Suprapubic skin (tissue), 4 donors: ENCODE measurements around the gene KIT. TPM values are rescaled to one million over a fixed set of nuclear protein-coding genes. Genes with fewer than 3 reads are reported as not detected.

ENCODE experiments used
- DNase-seq, 2 donors: peaks; one replicate each; pipeline ENCODE4 v3.0.0-alpha.2; 2019; ENCODE audit warnings: low spot score in 2 of 2
- H3K27ac ChIP-seq: fragments of 200-600 bp; sonication (generic); one replicate; pipeline ENCODE4 v1.5.1; 2019
- H3K27me3 ChIP-seq: fragments of 200-600 bp; sonication (generic); one replicate; pipeline ENCODE4 v1.5.1; 2019
- H3K36me3 ChIP-seq: fragments of 200-600 bp; sonication (generic); one replicate; pipeline ENCODE4 v1.5.1; 2019
- H3K4me1 ChIP-seq: fragments of 200-600 bp; sonication (generic); one replicate; pipeline ENCODE4 v1.5.1; 2019
- H3K4me3 ChIP-seq: fragments of 200-600 bp; sonication (generic); one replicate; pipeline ENCODE4 v1.5.1; 2019; ENCODE audit warnings: mild to moderate bottlenecking
- H3K9me3 ChIP-seq: fragments of 200-600 bp; sonication (generic); one replicate; pipeline ENCODE4 v1.5.1; 2019
- EP300 ChIP-seq: sonication (generic); formaldehyde crosslinking; IDR thresholded peaks from one replicate; pipeline ENCODE4 v1.6.1; 2017; ENCODE audit warnings: antibody characterized with exemption
- POLR2A ChIP-seq, 2 donors: fragments of 450-650 bp; IDR thresholded peaks; one replicate each; pipeline ENCODE4 v1.6.1; 2017; ENCODE audit warnings: antibody characterized with exemption in 2 of 2, mild to moderate bottlenecking in 2 of 2, moderate library complexity in 2 of 2
- POLR2AphosphoS5 ChIP-seq, 3 donors: sonication (generic); formaldehyde crosslinking; IDR thresholded peaks; one replicate each; pipeline ENCODE4 v1.6.1; 2017; ENCODE audit warnings: antibody characterized with exemption in 3 of 3
- WGBS: methylation state at CpG from one replicate; pipeline ENCODE4 v1.1.5; 2018; 5-methylcytosine and 5-hydroxymethylcytosine counted together
- total RNA-seq, 4 donors: library from RNA; depleted of rRNA; stranded (reverse); fragments of >200 nt; gene quantifications; one replicate each; pipeline ENCODE4 v1.1.0, GENCODE V29; 2016
- TF ChIP-seq, protein P1 (sequence below), 2 donors: fragments of 200-600 bp in 1 of 2; fragments of 450-650 bp in 1 of 2; sonication (generic) in 1 of 2; IDR thresholded peaks; one replicate each; pipeline ENCODE4 v1.5.1; 2016 to 2019; ENCODE audit warnings: antibody characterized with exemption in 2 of 2, mild to moderate bottlenecking in 1 of 2, moderate library complexity in 1 of 2

Gene KIT
- total RNA-seq, 4 donors from 2014 or later = 17.8 to 72.7 (median 56.1) TPM

GRCh38 chr4:54743562-54743961 lies 85.8 kb downstream of the KIT start:
- no peak overlapping the region for H3K4me3 ChIP-seq
- no peak overlapping the region for H3K27ac ChIP-seq
- TF ChIP-seq EP300 (no peak), POLR2AphosphoS5 (IDR thresholded peaks at IDR 0.05) (no peak), POLR2A (IDR thresholded peaks at IDR 0.05) (no peak)
- TF ChIP-seq, protein P1, sequence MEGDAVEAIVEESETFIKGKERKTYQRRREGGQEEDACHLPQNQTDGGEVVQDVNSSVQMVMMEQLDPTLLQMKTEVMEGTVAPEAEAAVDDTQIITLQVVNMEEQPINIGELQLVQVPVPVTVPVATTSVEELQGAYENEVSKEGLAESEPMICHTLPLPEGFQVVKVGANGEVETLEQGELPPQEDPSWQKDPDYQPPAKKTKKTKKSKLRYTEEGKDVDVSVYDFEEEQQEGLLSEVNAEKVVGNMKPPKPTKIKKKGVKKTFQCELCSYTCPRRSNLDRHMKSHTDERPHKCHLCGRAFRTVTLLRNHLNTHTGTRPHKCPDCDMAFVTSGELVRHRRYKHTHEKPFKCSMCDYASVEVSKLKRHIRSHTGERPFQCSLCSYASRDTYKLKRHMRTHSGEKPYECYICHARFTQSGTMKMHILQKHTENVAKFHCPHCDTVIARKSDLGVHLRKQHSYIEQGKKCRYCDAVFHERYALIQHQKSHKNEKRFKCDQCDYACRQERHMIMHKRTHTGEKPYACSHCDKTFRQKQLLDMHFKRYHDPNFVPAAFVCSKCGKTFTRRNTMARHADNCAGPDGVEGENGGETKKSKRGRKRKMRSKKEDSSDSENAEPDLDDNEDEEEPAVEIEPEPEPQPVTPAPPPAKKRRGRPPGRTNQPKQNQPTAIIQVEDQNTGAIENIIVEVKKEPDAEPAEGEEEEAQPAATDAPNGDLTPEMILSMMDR (IDR thresholded peaks at IDR 0.05) = no peak
- no peaks in the 10 kb centered on the region for H3K4me1 ChIP-seq
- 77% methylated on average over 3 of the region's 3 CpGs for WGBS
- no peaks in the 10 kb centered on the region for H3K36me3 ChIP-seq
- DNase-seq = no peak
- H3K27me3 ChIP-seq = no peaks in the 10 kb centered on the region
- H3K9me3 ChIP-seq = no peaks in the 10 kb centered on the region

GRCh38 chr4:54744487-54744886 lies 86.7 kb downstream of the KIT start:
- no peak for DNase-seq
- H3K27ac ChIP-seq = no peak overlapping the region
- no peaks in the 10 kb centered on the region for H3K9me3 ChIP-seq
- TF ChIP-seq POLR2A (IDR thresholded peaks at IDR 0.05) (no peak), POLR2AphosphoS5 (IDR thresholded peaks at IDR 0.05) (no peak), EP300 (no peak)
- TF ChIP-seq, protein P1 (IDR thresholded peaks at IDR 0.05) = no peak
- H3K27me3 ChIP-seq = no peaks in the 10 kb centered on the region
- H3K4me1 ChIP-seq = no peaks in the 10 kb centered on the region
- H3K4me3 ChIP-seq = no peak overlapping the region
- H3K36me3 ChIP-seq = no peaks in the 10 kb centered on the region

DNA sequence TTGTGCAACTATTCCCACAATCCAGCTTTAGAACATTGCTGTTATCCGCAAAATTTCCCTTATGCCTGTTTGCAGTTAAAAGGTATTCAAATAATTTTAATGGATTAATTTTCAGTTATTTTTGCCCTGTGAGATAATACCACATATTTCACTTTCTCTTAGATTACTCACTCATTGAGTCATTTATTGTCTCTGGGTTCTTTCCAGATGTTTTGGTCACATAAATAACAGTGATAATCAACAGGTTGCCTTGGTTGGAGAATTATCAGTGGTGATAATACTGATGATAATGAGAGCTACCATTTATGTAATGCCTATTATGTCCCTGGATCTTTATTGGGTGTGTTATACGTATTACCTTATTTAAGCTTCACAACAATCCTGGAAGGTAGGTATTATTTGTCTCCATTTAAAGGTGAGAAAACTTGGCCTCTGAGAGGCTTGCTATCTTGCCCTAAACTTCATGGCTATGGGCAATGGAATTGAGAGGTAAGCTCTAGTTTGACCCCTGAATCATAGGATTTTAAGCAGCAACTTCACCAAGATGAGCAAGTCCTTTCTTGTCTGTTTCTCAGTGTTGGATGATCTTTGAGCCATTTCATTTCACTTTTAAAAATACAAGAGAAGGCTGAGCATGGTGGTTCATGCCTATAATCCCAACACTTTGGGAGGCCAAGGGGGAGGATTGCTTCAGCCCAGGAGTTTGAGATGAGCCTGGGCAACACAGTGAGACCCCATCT lies 87.4 kb downstream of the KIT start:
- no peaks in the 10 kb centered on the region for H3K9me3 ChIP-seq
- no peak for DNase-seq
- no peak overlapping the region for H3K4me3 ChIP-seq
- TF ChIP-seq POLR2AphosphoS5 (IDR thresholded peaks at IDR 0.05) = no peak
- TF ChIP-seq EP300 = no peak
- no peak for TF ChIP-seq POLR2A (IDR thresholded peaks at IDR 0.05)
- TF ChIP-seq, protein P1 (IDR thresholded peaks at IDR 0.05) = no peak
- no peaks in the 10 kb centered on the region for H3K27me3 ChIP-seq
- WGBS = 93% methylated on average over 2 of the region's 2 CpGs
- H3K36me3 ChIP-seq = no peaks in the 10 kb centered on the region
- no peaks in the 10 kb centered on the region for H3K4me1 ChIP-seq
- H3K27ac ChIP-seq = no peak overlapping the region

DNA sequence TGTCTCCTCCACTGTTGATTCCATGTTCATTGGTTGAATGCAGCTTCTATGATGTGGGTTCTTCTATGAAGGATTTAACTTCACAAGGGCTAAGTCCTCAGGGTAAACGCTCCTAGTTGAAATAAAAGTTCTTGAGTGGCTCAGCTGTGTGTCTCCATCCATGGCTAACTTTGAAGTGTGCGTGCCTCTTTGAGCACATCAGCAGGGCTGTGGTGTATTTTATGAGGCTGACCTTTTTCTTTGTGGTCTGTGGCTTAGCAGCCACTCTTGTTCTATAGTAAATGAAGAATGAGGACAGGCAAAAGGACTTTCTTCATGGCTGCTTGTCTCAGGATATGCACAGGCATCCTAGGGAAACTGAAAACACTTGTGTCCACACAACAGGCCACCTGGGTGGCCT lies 88.5 kb downstream of the KIT start:
- no peak overlapping the region for H3K4me3 ChIP-seq
- H3K36me3 ChIP-seq = no peaks in the 10 kb centered on the region
- no peaks in the 10 kb centered on the region for H3K9me3 ChIP-seq
- 77% methylated on average over 2 of the region's 2 CpGs for WGBS
- TF ChIP-seq, protein P1 (IDR thresholded peaks at IDR 0.05) = no peak
- H3K27me3 ChIP-seq = no peaks in the 10 kb centered on the region
- DNase-seq = no peak
- no peaks in the 10 kb centered on the region for H3K4me1 ChIP-seq
- H3K27ac ChIP-seq = no peak overlapping the region

DNA sequence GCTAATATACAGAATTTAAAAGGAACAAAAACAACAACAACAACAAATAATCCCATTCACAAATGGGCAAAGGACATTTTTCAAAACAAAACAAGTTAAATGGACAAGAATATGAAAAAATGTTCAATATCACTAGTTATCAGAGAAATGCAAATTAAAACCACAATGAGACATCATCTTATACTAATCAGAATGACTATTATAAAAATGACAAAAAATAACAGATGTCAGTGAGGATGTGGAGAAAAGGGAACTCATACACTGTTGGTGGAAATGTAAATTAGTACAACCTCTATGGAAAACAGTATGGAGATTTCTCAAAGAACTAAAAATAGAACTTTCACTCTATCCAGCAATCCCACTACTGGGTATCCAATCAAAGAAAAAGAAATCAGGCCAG lies 92.6 kb downstream of the KIT start:
- H3K4me1 ChIP-seq = no peaks in the 10 kb centered on the region
- no peak for DNase-seq
- H3K9me3 ChIP-seq = no peaks in the 10 kb centered on the region
- H3K4me3 ChIP-seq = no peak overlapping the region
- TF ChIP-seq POLR2A (IDR thresholded peaks at IDR 0.05) = no peak
- TF ChIP-seq, protein P1 (IDR thresholded peaks at IDR 0.05) = no peak
- TF ChIP-seq EP300 = no peak
- no peak for TF ChIP-seq POLR2AphosphoS5 (IDR thresholded peaks at IDR 0.05)
- H3K36me3 ChIP-seq = no peaks in the 10 kb centered on the region
- H3K27ac ChIP-seq = no peak overlapping the region
- no peaks in the 10 kb centered on the region for H3K27me3 ChIP-seq
